DND-41 (cell line): Measurements from ENCODE around the gene VSTM2B.

Experiments used
- ATAC-seq: fragments of 200-7000 bp; cut with Tn5 transposase; 3 replicates; pipeline ENCODE4 v1.9.1; 2021; ENCODE audit warnings: low read depth; ENCODE audit not compliant: insufficient read depth
- DNase-seq: peaks from one replicate; pipeline ENCODE4 v3.0.0-alpha.2; 2020
- H2AFZ ChIP-seq: 2 replicates; pipeline ENCODE4 v1.6.0; 2012; ENCODE audit warnings: low read depth, low read length
- H3K27ac ChIP-seq: 2 replicates; pipeline ENCODE4 v1.5.1; 2012; ENCODE audit warnings: low read length, inconsistent platforms
- H3K27me3 ChIP-seq: fragments of 200-600 bp; sonication (generic); 2 replicates; pipeline ENCODE4 v1.6.0; 2012; ENCODE audit warnings: low read length, mild to moderate bottlenecking, inconsistent platforms; ENCODE audit not compliant: insufficient read depth, poor library complexity
- H3K36me3 ChIP-seq: 2 replicates; pipeline ENCODE4 v1.5.1; 2012; ENCODE audit warnings: low read length, inconsistent platforms; ENCODE audit not compliant: insufficient read depth
- H3K4me1 ChIP-seq: 2 replicates; pipeline ENCODE4 v1.5.1; 2012; ENCODE audit warnings: mild to moderate bottlenecking, low read length; ENCODE audit not compliant: insufficient read depth
- H3K4me2 ChIP-seq: 2 replicates; pipeline ENCODE4 v1.6.0; 2012; ENCODE audit warnings: mild to moderate bottlenecking, moderate library complexity, low read length, inconsistent platforms; ENCODE audit not compliant: insufficient read depth
- H3K4me3 ChIP-seq, 2 experiments: fragments of 200-600 bp in 1 of 2; shearing (Covaris generic) in 1 of 2; 2 replicates each; pipeline ENCODE4 v1.5.1; 2012 to 2016; ENCODE audit warnings: inconsistent platforms in 2 of 2, low read length in 2 of 2, mild to moderate bottlenecking in 2 of 2, low read depth in 1 of 2, moderate library complexity in 1 of 2
- H3K79me2 ChIP-seq: 2 replicates; pipeline ENCODE4 v1.6.0; 2012; ENCODE audit warnings: low read length, inconsistent platforms; ENCODE audit not compliant: insufficient read depth
- H3K9ac ChIP-seq: 2 replicates; pipeline ENCODE4 v1.6.0; 2012; ENCODE audit warnings: low read depth, mild to moderate bottlenecking, inconsistent platforms, low read length, moderate library complexity
- H3K9me3 ChIP-seq: 2 replicates; pipeline ENCODE4 v1.5.1; 2012; ENCODE audit warnings: low read length, moderate library complexity, mild to moderate bottlenecking, inconsistent platforms; ENCODE audit not compliant: insufficient read depth, severe bottlenecking
- H4K20me1 ChIP-seq: 2 replicates; pipeline ENCODE4 v1.6.0; 2012; ENCODE audit warnings: low read length; ENCODE audit not compliant: insufficient read depth
- EZH2 ChIP-seq: IDR thresholded peaks from 3 replicates; pipeline ENCODE4 v1.6.1; 2012; ENCODE audit warnings: borderline replicate concordance, low read depth, mild to moderate bottlenecking, moderate library complexity, low read length, inconsistent platforms; ENCODE audit not compliant: severe bottlenecking
- TF ChIP-seq, protein P1 (sequence below): IDR thresholded peaks from 2 replicates; pipeline ENCODE4 v1.5.1; 2012; ENCODE audit warnings: borderline replicate concordance, low read length, moderate library complexity, mild to moderate bottlenecking; ENCODE audit not compliant: poor library complexity, severe bottlenecking; ENCODE audit errors: extremely low read depth

The VSTM2B gene

GRCh38 chr19:29610574-29611271 is 84.9 kb downstream of the VSTM2B start:
- Histone ChIP-seq H3K9me3 (no peaks in the 10 kb centered on the region), H3K9ac (no peak overlapping the region), H3K4me3 (no peak overlapping the region), H2AFZ (no peak overlapping the region), H3K79me2 (peaks cover 20% of the 10 kb centered on the region), H3K27me3 (no peaks in the 10 kb centered on the region), H3K36me3 (peaks cover 69% of the 10 kb centered on the region), H4K20me1 (no peaks in the 10 kb centered on the region), H3K27ac (no peak overlapping the region), H3K4me2 (no peak overlapping the region), H3K4me1 (peaks cover 11% of the 10 kb centered on the region)
- ATAC-seq (peak; percentile 79), DNase-seq (peak; percentile 83)
- TF ChIP-seq, protein P1, sequence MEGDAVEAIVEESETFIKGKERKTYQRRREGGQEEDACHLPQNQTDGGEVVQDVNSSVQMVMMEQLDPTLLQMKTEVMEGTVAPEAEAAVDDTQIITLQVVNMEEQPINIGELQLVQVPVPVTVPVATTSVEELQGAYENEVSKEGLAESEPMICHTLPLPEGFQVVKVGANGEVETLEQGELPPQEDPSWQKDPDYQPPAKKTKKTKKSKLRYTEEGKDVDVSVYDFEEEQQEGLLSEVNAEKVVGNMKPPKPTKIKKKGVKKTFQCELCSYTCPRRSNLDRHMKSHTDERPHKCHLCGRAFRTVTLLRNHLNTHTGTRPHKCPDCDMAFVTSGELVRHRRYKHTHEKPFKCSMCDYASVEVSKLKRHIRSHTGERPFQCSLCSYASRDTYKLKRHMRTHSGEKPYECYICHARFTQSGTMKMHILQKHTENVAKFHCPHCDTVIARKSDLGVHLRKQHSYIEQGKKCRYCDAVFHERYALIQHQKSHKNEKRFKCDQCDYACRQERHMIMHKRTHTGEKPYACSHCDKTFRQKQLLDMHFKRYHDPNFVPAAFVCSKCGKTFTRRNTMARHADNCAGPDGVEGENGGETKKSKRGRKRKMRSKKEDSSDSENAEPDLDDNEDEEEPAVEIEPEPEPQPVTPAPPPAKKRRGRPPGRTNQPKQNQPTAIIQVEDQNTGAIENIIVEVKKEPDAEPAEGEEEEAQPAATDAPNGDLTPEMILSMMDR = peak; percentile 91
- no peak for TF ChIP-seq EZH2

- H3K9ac ChIP-seq = no peak overlapping the region
- H3K79me2 ChIP-seq = peaks cover 8% of the 10 kb centered on the region
- no peak overlapping the region for H2AFZ ChIP-seq
- TF ChIP-seq, protein P1 = no peak
- no peak for TF ChIP-seq EZH2
- H3K4me3 ChIP-seq = no peak overlapping the region
- DNase-seq (no peak), ATAC-seq (no peak)
- peaks cover 7% of the 10 kb centered on the region for H3K4me1 ChIP-seq
- H4K20me1 ChIP-seq = no peaks in the 10 kb centered on the region
- H3K27me3 ChIP-seq = no peaks in the 10 kb centered on the region
- H3K36me3 ChIP-seq = peaks cover 76% of the 10 kb centered on the region
- no peak overlapping the region for H3K4me2 ChIP-seq
- no peaks in the 10 kb centered on the region for H3K9me3 ChIP-seq
- no peak overlapping the region for H3K27ac ChIP-seq
Observed at GRCh38 chr19:29612121-29612520, 86.3 kb downstream of the VSTM2B start.

DNA sequence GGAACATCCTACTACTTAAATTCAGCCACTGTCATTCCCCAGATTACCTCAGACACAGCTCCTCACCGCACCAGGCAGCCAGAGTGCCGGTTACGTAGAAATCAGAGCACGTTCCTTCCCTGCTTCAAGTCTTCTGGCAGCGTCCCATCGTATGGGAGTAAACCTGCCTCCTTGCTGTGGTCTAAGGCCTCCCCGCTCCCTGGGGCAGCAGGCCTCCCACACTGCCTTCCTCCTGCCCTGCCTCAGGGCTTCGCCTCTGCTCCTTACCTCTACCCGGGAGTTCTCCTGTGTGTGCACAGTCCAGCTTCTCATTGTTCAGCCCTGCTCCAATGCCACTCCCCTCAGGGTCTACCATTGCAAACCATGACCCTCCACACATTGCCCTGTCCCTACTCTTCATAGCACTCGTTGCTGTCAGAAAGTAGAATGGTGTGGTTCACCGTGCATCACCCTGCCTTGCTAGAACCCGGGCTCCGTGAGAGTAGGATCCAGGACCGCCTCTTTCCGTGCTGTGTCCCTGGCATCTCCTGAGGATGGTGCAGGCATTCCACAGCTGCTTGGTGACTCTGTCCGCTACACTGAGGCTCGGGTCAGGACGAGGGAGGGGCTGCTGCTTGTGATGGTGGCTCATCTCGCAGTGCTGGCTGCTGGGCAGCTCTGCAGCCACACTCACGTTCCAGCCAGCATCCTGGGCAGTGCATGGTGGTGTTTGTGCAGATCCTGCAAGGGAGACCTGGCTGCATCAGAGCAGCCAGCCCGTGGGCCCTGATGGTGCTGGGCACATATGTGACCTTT is 87.2 kb downstream of the VSTM2B start:
- H3K36me3 ChIP-seq = peaks cover 76% of the 10 kb centered on the region
- H3K4me2 ChIP-seq = no peak overlapping the region
- TF ChIP-seq, protein P1 = no peak
- no peak for TF ChIP-seq EZH2
- no peaks in the 10 kb centered on the region for H4K20me1 ChIP-seq
- no peaks in the 10 kb centered on the region for H3K27me3 ChIP-seq
- no peak overlapping the region for H3K27ac ChIP-seq
- H3K9ac ChIP-seq = no peak overlapping the region
- no peak for DNase-seq
- no peaks in the 10 kb centered on the region for H3K4me1 ChIP-seq
- H3K79me2 ChIP-seq = no peaks in the 10 kb centered on the region
- no peaks in the 10 kb centered on the region for H3K9me3 ChIP-seq
- no peak overlapping the region for H3K4me3 ChIP-seq
- no peak for ATAC-seq
- no peak overlapping the region for H2AFZ ChIP-seq
